MCF 10A (cell line): ENCODE measurements around the gene IFNA21. TPM values are rescaled to one million over a fixed set of nuclear protein-coding genes. Genes with fewer than 3 reads are reported as not detected.
"Not testable (repeated sequence)": the region's sequence is repeated elsewhere in the genome, so short reads cannot be mapped to it uniquely, and the experiment has no call there.

Experiments
- BruUV-seq: library from RNA; stranded (reverse); fragments of 400-500 nt; replicated peaks from 2 replicates; lab custom pipeline; 2021; lab: Mats Ljungman, UMichigan
- CTCF ChIA-PET: fragments of 300-600 bp; sonication (Branson Sonifier 250); formaldehyde crosslinking; extraction: SDS; loops from one replicate; lab custom pipeline; 2021; ENCODE audit warnings: antibody characterized with exemption, inconsistent platforms; lab: Yijun Ruan, JAX
- POLR2A ChIA-PET: fragments of 300-600, 350-650 bp; sonication (Branson Sonifier 250); formaldehyde crosslinking; extraction: SDS; loops from one replicate; lab custom pipeline; 2020; ENCODE audit warnings: antibody characterized with exemption, inconsistent platforms; lab: Yijun Ruan, JAX
- DNase-seq: peaks from one replicate; pipeline ENCODE4 v3.0.0-alpha.2; 2018; ENCODE audit not compliant: unreplicated experiment
- H3K27ac Mint-ChIP-seq: one replicate; pipeline ENCODE4 v1.8.0; 2022; ENCODE audit warnings: mild to moderate bottlenecking, low read depth, mixed read lengths; ENCODE audit not compliant: unreplicated experiment
- H3K27me3 Mint-ChIP-seq: one replicate; pipeline ENCODE4 v1.8.0; 2022; ENCODE audit warnings: mixed read lengths; ENCODE audit not compliant: insufficient read depth, unreplicated experiment
- H3K36me3 Mint-ChIP-seq: one replicate; pipeline ENCODE4 v1.8.0; 2022; ENCODE audit warnings: mild to moderate bottlenecking, moderate library complexity, mixed read lengths; ENCODE audit not compliant: insufficient read depth, unreplicated experiment
- H3K4me1 Mint-ChIP-seq: one replicate; pipeline ENCODE4 v1.8.0; 2022; ENCODE audit warnings: mixed read lengths; ENCODE audit not compliant: insufficient read depth, unreplicated experiment
- H3K4me3 Mint-ChIP-seq: one replicate; pipeline ENCODE4 v1.8.0; 2022; ENCODE audit warnings: mild to moderate bottlenecking, moderate library complexity, mixed read lengths; ENCODE audit not compliant: unreplicated experiment
- H3K9me3 Mint-ChIP-seq: one replicate; pipeline ENCODE4 v1.8.0; 2022; ENCODE audit warnings: mixed read lengths; ENCODE audit not compliant: unreplicated experiment
- CTCF ChIP-seq: fragments of 200-600 bp; IDR thresholded peaks from one replicate; pipeline ENCODE4 v1.8.0; 2022; ENCODE audit warnings: antibody characterized with exemption, mild to moderate bottlenecking; ENCODE audit not compliant: unreplicated experiment
- intact Hi-C: fragments of 100-400 bp; cut with micrococcal nuclease; formaldehyde crosslinking; loops from 2 replicates; pipeline ENCODE4 v1.14.1; 2022
- total RNA-seq: library from RNA; stranded (reverse); gene quantifications from 2 replicates; pipeline ENCODE4 v1.2.3, GENCODE V29; 2022

Gene IFNA21
- total RNA-seq, 1 experiment from 2014 or later: not detected

DNA sequence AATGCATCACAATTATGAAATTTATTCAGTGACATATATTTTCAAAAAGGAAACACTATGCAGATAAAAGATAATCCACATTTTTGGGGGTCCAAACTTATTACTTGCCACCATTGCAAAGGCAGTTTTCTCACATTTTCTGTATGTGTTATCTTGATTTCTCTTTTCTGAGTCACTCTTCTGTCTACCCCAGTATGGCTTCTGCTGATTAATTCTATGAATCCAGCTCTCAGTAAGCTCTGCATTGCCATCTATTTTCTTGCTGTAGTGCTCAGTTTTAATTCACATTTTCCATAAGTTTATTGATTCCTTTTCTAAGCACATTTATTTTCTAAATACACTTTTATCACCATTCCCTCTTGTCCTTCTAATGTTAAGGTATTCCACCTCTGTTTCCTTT is 38.7 kb upstream of the IFNA21 start:
- Mint-ChIP-seq H3K27me3 (peaks cover 39% of the 10 kb centered on the region), H3K27ac (no peak overlapping the region), H3K36me3 (no peaks in the 10 kb centered on the region), H3K4me3 (no peak overlapping the region), H3K4me1 (no peaks in the 10 kb centered on the region), H3K9me3 (no peaks in the 10 kb centered on the region)
- CTCF ChIA-PET: no interaction called here
- DNase-seq: no peak
- intact Hi-C loops: no loop called here
- POLR2A ChIA-PET: no interaction called here
- BruUV-seq: no TSS peak
- no peak for TF ChIP-seq CTCF

DNA sequence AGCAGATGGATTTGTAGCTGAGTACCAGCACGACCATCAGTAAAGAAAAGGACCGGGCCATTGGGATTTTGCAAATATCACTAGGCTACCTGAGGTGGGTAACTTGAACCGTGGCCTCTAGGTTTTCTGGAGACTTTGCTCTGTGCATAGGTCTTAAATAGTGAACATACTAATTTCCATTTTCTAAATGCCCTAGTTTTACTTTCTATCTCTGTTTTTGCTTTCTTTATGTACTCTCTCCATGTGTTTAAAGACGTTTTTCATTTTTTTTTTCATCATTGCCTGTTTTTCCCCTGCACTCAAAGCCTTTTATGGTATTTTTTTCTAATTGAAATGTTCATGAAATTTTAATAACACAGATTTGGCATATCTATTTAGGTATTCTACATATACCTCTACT is 35.6 kb upstream of the IFNA21 start, which contains the start of gene IFNA7:
Gene IFNA7, minus strand, starts transcription at position 101 of the 400 bp plus-strand sequence. Its CDS starts 40 bp downstream, at position 61.
- H3K27ac Mint-ChIP-seq, H3K4me1 Mint-ChIP-seq, intact Hi-C loops, DNase-seq, H3K9me3 Mint-ChIP-seq, POLR2A ChIA-PET, CTCF ChIA-PET, H3K4me3 Mint-ChIP-seq, BruUV-seq, H3K36me3 Mint-ChIP-seq: not testable (repeated sequence)
- H3K27me3 Mint-ChIP-seq: peaks cover 43% of the 10 kb centered on the region

GRCh38 chr9:21194867-21195776 is 28.7 kb upstream of the IFNA21 start:
- H3K4me1 Mint-ChIP-seq, intact Hi-C loops, H3K27me3 Mint-ChIP-seq, POLR2A ChIA-PET, H3K4me3 Mint-ChIP-seq, H3K27ac Mint-ChIP-seq, BruUV-seq, H3K36me3 Mint-ChIP-seq, H3K9me3 Mint-ChIP-seq: not testable (repeated sequence)
- CTCF ChIA-PET: interaction anchor here (0.6 to 1.3 kb wide), 9 partner anchors 12 to 1941 kb away, joined by 3 to 6 read pairs (median 3); no protein-coding TSS in a partner anchor
- DNase-seq: peak; percentile 18
- peak; percentile 40 for TF ChIP-seq CTCF

DNA sequence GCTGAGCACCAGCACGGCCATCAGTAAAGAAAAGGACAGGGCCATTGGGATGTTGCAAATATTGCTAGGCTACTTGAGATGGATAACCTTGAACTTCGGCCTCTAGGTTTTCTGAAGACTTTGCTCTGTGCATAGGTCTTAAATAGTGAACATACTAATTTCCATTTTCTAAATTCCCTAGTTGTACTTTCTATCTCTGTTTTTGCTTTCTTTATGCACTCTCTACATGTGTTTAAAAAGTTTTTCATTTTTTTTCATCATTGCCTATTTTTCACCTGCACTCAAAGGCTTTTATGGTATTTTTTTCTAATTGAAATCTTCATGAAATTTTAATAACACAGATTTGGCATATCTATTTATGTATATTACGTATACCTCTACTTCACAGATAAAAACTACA is 21.0 kb upstream of the IFNA21 start, which contains the start of gene IFNA4:
Gene IFNA4, minus strand, starts transcription at position 101 of the 400 bp plus-strand sequence. Its CDS starts 56 bp downstream, at position 45.
- H3K27ac Mint-ChIP-seq, POLR2A ChIA-PET, BruUV-seq, H3K4me1 Mint-ChIP-seq, DNase-seq, H3K4me3 Mint-ChIP-seq, CTCF ChIA-PET, H3K36me3 Mint-ChIP-seq, H3K9me3 Mint-ChIP-seq, intact Hi-C loops: not testable (repeated sequence)
- peaks cover 41% of the 10 kb centered on the region for H3K27me3 Mint-ChIP-seq

GRCh38 chr9:21182810-21183736 is 16.6 kb upstream of the IFNA21 start:
- CTCF ChIA-PET: interaction anchor here (0.5 to 1.7 kb wide), 8 partner anchors 8 to 1424 kb away, joined by 3 to 6 read pairs (median 3); no protein-coding TSS in a partner anchor
- H3K36me3 Mint-ChIP-seq, H3K9me3 Mint-ChIP-seq, H3K27ac Mint-ChIP-seq, intact Hi-C loops, H3K4me1 Mint-ChIP-seq, H3K4me3 Mint-ChIP-seq, BruUV-seq: not testable (repeated sequence)
- H3K27me3 Mint-ChIP-seq: peaks cover 29% of the 10 kb centered on the region
- DNase-seq: peak; percentile 11
- POLR2A ChIA-PET: interaction anchor here (0.6 kb wide), 1 partner anchor 506 kb away, joined by 3 read pairs; no protein-coding TSS in a partner anchor
